HL-60 (cell line): ENCODE results near the gene TUBB4A.

Source experiments
- DNase-seq, 2 experiments: peaks; one replicate each; pipeline ENCODE4 v3.0.0-alpha.2; 2010 to 2020; ENCODE audit warnings: low read depth in 1 of 2, low spot score in 1 of 2
- H3K27ac ChIP-seq: fragments of 250-450 bp; sonication (Bioruptor Pico); replicated peaks from 2 replicates; pipeline ENCODE4 v1.5.1; 2020; ENCODE audit warnings: mild to moderate bottlenecking, moderate library complexity
- H3K27me3 ChIP-seq: fragments of 250-450 bp; sonication (Bioruptor Pico); 2 replicates; pipeline ENCODE4 v1.5.1; 2021; ENCODE audit warnings: mild to moderate bottlenecking, moderate library complexity; ENCODE audit not compliant: insufficient read depth, poor library complexity, severe bottlenecking
- H3K4me3 ChIP-seq: replicated peaks from 2 replicates; pipeline ENCODE4 v1.5.1; 2011; ENCODE audit warnings: mild to moderate bottlenecking, control low read depth, low read length; ENCODE audit not compliant: insufficient read depth
- CTCF ChIP-seq: IDR thresholded peaks from one replicate; pipeline ENCODE4 v1.5.1; 2011; ENCODE audit warnings: low read length, control low read depth, inconsistent platforms; ENCODE audit not compliant: insufficient read depth
- GABPA ChIP-seq: IDR thresholded peaks from 2 replicates; pipeline ENCODE4 v1.6.1; 2012; ENCODE audit warnings: low read depth
- POLR2AphosphoS5 ChIP-seq: IDR thresholded peaks from 2 replicates; pipeline ENCODE4 v1.6.1; 2012; ENCODE audit warnings: low read depth
- REST ChIP-seq: IDR thresholded peaks from 2 replicates; pipeline ENCODE4 v1.6.1; 2012; ENCODE audit warnings: low read depth; ENCODE audit not compliant: insufficient replicate concordance
- SPI1 ChIP-seq: IDR thresholded peaks from 2 replicates; pipeline ENCODE4 v1.6.1; 2012; ENCODE audit warnings: low read depth, mild to moderate bottlenecking, borderline replicate concordance

TUBB4A gene

GRCh38 chr19:6467384-6467783 lies 34.7 kb downstream of the TUBB4A start:
- peaks cover 11% of the 10 kb centered on the region for H3K27me3 ChIP-seq
- no peak overlapping the region for H3K27ac ChIP-seq
- no peak for DNase-seq
- H3K4me3 ChIP-seq: no peak overlapping the region
- no peak for TF ChIP-seq POLR2AphosphoS5
- TF ChIP-seq SPI1: no peak
- TF ChIP-seq GABPA: no peak
- TF ChIP-seq CTCF: no peak
- TF ChIP-seq REST: no peak

- Histone ChIP-seq H3K27ac (no peak overlapping the region), H3K4me3 (no peak overlapping the region), H3K27me3 (peaks cover 11% of the 10 kb centered on the region)
- no peak for DNase-seq
- TF ChIP-seq REST: no peak
- TF ChIP-seq CTCF: no peak
These were observed 35.4 kb downstream of the TUBB4A start for GRCh38 chr19:6466526-6467248.

GRCh38 chr19:6465663-6466062 lies 36.4 kb downstream of the TUBB4A start:
- DNase-seq: no peak
- TF ChIP-seq SPI1 (no peak), CTCF (no peak), REST (no peak), GABPA (no peak), POLR2AphosphoS5 (no peak)
- no peak overlapping the region for H3K27ac ChIP-seq
- H3K27me3 ChIP-seq: peaks cover 11% of the 10 kb centered on the region
- H3K4me3 ChIP-seq: no peak overlapping the region
